HUES6 (cell line): ENCODE measurements around the gene HDAC4.
"Not testable (repeated sequence)": the region's sequence is repeated elsewhere in the genome, so short reads cannot be mapped to it uniquely, and the experiment has no call there.

Experiments used
- H3K27ac ChIP-seq: 2 replicates; pipeline ENCODE4 v1.7.0; 2013; ENCODE audit warnings: low read depth, mild to moderate bottlenecking, low read length, inconsistent platforms
- H3K27me3 ChIP-seq: 2 replicates; pipeline ENCODE4 v1.6.1; 2013; ENCODE audit warnings: low read length; ENCODE audit not compliant: control insufficient read depth, insufficient read depth
- H3K36me3 ChIP-seq: 2 replicates; pipeline ENCODE4 v1.6.1; 2013; ENCODE audit warnings: low read length; ENCODE audit not compliant: control insufficient read depth, insufficient read depth
- H3K4me1 ChIP-seq: 2 replicates; pipeline ENCODE4 v1.6.1; 2013; ENCODE audit warnings: low read length; ENCODE audit not compliant: control insufficient read depth, insufficient read depth
- H3K4me3 ChIP-seq: 2 replicates; pipeline ENCODE4 v1.5.1; 2013; ENCODE audit warnings: low read depth, low read length
- H3K9ac ChIP-seq: one replicate; pipeline ENCODE4 v1.6.1; 2013; ENCODE audit warnings: mild to moderate bottlenecking, low read length
- H3K9me3 ChIP-seq: 2 replicates; pipeline ENCODE4 v1.6.1; 2013; ENCODE audit warnings: low read depth, low read length; ENCODE audit not compliant: control insufficient read depth, insufficient read depth

HDAC4 gene

DNA sequence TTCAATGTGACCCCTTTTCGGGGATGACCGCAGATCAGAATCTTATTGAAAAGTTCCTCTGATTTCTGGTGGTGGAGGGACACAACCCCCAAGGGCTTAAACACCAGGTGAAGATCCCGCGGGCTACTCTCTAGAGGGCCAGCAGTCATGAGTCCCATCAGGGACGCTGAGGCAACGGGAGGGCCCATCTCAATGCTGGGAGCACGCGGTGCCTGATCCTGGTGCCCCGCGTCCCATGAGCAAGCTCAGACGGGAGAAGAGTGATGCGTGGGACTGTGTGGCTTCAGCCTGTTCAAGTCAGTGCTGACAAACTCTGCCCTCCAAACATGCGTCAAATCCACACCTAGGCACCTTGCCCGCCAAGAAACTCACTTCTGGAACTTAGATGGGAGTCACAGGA, 328.0 kb downstream of the HDAC4 start:
- Histone ChIP-seq H3K27ac (no peak overlapping the region), H3K4me3 (no peak overlapping the region), H3K36me3 (peaks cover 28% of the 10 kb centered on the region), H3K4me1 (no peaks in the 10 kb centered on the region), H3K9me3 (no peaks in the 10 kb centered on the region), H3K27me3 (no peaks in the 10 kb centered on the region), H3K9ac (no peak overlapping the region)

- Histone ChIP-seq H3K27me3 (no peaks in the 10 kb centered on the region), H3K4me3 (no peak overlapping the region), H3K27ac (no peak overlapping the region), H3K36me3 (peaks cover 35% of the 10 kb centered on the region), H3K9me3 (no peaks in the 10 kb centered on the region), H3K9ac (no peak overlapping the region), H3K4me1 (no peaks in the 10 kb centered on the region)
These were observed 330.4 kb downstream of the HDAC4 start for GRCh38 chr2:239070466-239070865.

DNA sequence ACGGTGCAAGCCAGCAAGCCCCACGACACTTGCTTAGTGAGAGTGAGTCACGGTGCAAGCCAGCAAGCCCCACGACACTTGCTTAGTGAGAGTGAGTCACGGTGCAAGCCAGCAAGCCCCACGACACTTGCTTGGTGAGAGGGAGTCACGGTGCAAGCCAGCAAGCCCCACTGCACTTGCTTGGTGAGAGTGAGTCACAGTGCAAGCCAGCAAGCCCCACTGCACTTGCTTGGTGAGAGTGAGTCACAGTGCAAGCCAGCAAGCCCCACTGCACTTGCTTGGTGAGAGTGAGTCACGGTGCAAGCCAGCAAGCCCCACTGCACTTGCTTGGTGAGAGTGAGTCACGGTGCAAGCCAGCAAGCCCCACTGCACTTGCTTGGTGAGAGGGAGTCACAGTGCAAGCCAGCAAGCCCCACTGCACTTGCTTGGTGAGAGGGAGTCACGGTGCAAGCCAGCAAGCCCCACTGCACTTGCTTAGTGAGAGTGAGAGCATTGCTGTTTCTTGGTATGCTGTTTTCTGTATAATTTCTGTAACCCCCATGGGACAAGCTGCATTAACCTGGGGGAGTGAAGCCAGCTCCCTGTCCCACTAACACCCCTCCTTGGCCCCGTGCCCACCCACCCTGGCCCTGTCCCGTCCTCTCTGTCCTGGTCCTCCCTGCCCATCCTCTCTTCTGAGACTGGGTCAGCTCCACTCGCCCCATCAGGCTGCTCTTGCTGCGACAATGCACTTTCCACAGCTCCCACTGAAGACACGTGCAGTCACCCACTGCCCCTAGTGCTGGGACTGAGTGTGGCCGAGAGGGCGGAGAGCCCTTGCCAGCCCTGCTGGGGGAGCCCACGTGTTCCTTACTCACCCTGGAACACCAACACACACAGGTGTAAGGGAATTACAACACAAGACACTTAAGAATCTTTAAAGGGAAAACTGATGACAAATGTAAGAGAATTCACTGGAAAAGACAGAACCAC, 331.2 kb downstream of the HDAC4 start:
- H3K27me3 ChIP-seq, H3K9ac ChIP-seq, H3K4me3 ChIP-seq, H3K9me3 ChIP-seq, H3K4me1 ChIP-seq, H3K27ac ChIP-seq: not testable (repeated sequence)
- H3K36me3 ChIP-seq: peaks cover 33% of the 10 kb centered on the region

GRCh38 chr2:239068411-239068810, 332.4 kb downstream of the HDAC4 start:
- no peak overlapping the region for H3K9ac ChIP-seq

DNA sequence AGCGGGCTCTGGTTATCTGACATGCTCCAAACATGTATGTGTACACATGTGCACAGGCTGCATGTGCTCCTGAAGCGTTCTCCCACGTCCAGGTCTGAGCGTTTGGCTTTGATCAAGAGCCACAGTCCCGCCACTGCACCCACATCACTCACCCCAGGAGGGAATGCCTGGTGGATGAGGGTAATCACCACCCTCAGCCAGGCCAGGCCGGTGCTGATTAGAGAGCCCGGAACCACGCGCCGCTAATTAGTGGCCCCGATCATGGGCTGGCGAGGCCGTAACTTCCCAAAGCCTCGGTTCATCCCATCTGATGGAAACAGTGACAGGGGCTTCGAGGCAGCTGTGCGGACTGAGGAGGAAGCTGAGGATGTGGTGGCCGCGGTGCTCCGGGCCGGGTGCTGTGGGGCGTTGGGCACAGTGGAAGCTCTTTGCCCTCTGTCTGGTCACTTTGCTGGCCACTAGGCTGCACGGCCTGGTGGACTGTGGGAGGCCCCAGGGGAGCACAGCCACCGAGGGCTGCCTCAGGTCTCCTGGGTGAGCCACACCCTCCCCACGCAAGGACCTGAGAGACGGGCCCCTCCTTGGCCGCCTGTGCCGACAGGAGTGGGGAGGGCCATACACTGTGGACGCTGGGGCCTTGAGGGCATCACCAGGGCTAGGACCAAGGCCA, 333.5 kb downstream of the HDAC4 start:
- H3K4me1 ChIP-seq: no peaks in the 10 kb centered on the region
- H3K4me3 ChIP-seq: no peak overlapping the region
- no peaks in the 10 kb centered on the region for H3K9me3 ChIP-seq
- H3K27ac ChIP-seq: no peak overlapping the region
- peaks cover 24% of the 10 kb centered on the region for H3K36me3 ChIP-seq
- H3K9ac ChIP-seq: no peak overlapping the region
- H3K27me3 ChIP-seq: no peaks in the 10 kb centered on the region

More at GRCh38 chr2:239068411-239068810, 332.4 kb downstream of the HDAC4 start:
- peaks cover 30% of the 10 kb centered on the region for H3K36me3 ChIP-seq
- no peaks in the 10 kb centered on the region for H3K27me3 ChIP-seq
- H3K4me1 ChIP-seq: no peaks in the 10 kb centered on the region
- H3K4me3 ChIP-seq: no peak overlapping the region
- no peak overlapping the region for H3K27ac ChIP-seq
- H3K9me3 ChIP-seq: no peaks in the 10 kb centered on the region

DNA sequence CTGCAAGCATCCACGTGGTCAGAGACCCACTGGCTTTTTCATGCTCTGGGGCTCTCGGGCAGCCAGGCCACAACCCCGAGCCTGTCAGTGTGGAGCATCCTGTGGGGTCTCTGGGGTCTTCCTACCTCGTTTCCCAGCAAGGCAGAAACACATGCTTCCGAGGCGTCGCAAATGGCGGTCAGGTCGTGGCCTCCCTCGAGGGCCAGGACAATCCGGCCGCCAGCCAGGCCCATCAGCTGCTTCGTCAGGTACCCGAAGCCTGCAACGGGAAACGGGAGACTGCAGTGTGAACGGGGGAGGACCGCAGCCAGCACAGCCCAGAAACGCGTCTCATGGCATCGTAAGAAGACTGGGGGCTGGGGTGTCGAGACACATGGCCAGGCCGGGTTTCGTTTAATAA, 334.2 kb downstream of the HDAC4 start:
- no peak overlapping the region for H3K27ac ChIP-seq
- no peaks in the 10 kb centered on the region for H3K9me3 ChIP-seq
- no peak overlapping the region for H3K9ac ChIP-seq
- H3K27me3 ChIP-seq: no peaks in the 10 kb centered on the region
- no peaks in the 10 kb centered on the region for H3K4me1 ChIP-seq
- peaks cover 20% of the 10 kb centered on the region for H3K36me3 ChIP-seq
- H3K4me3 ChIP-seq: no peak overlapping the region

DNA sequence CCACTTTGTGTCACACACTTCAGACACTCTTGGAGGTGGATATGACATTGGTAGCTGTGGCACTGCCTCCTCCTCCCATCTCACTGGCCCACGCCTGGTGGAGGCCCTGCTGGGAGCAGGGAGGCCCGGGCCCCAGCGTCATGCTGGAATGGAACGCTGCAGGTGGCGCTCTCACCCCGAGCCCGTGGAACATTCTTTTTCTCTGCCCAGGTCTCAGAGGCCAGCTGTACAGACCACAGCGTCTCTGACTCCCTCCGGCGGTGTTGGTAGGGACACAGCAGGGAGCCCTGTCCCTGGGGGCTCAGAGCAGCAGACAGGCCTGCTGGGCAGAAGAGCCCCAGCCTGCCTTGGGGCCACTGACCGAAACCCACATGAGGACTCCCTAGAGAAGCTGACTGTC, 334.9 kb downstream of the HDAC4 start:
- H3K4me1 ChIP-seq: no peaks in the 10 kb centered on the region
- H3K9me3 ChIP-seq: no peaks in the 10 kb centered on the region
- no peak overlapping the region for H3K27ac ChIP-seq
- no peak overlapping the region for H3K9ac ChIP-seq
- H3K36me3 ChIP-seq: peaks cover 22% of the 10 kb centered on the region
- H3K4me3 ChIP-seq: no peak overlapping the region
- no peaks in the 10 kb centered on the region for H3K27me3 ChIP-seq

DNA sequence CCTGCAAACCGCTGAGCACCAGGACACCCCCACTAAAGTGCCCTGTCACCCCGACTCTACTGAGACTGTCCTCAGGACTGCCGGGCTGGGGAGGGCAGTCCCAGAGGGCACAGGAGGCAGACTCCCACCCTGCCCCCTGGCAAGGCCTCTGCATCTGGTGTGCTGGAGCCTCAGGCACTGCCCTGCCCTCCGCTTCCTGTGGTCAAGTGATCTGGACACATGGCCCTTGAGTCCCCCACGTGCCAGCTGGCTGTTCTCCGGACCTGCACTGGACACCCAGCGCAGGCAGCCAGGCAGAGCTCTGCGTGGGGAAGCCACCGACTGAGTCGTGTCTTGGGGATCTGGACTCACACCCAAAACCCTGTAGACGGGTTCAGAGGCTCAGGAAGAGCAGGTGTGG, 335.3 kb downstream of the HDAC4 start:
- Histone ChIP-seq H3K27ac (no peak overlapping the region), H3K27me3 (no peaks in the 10 kb centered on the region), H3K36me3 (peaks cover 22% of the 10 kb centered on the region), H3K9ac (no peak overlapping the region), H3K4me1 (no peaks in the 10 kb centered on the region), H3K9me3 (no peaks in the 10 kb centered on the region), H3K4me3 (no peak overlapping the region)

- Histone ChIP-seq H3K9ac (no peak overlapping the region), H3K27me3 (no peaks in the 10 kb centered on the region), H3K9me3 (no peaks in the 10 kb centered on the region), H3K4me1 (no peaks in the 10 kb centered on the region), H3K36me3 (peaks cover 22% of the 10 kb centered on the region), H3K27ac (no peak overlapping the region; the same call in 1 of the 2 replicates), H3K4me3 (no peak overlapping the region)
These were observed 335.9 kb downstream of the HDAC4 start for GRCh38 chr2:239064891-239065290.

GRCh38 chr2:239064253-239064652, 336.6 kb downstream of the HDAC4 start:
- Histone ChIP-seq H3K4me3 (no peak overlapping the region), H3K9ac (no peak overlapping the region), H3K4me1 (no peaks in the 10 kb centered on the region), H3K36me3 (peaks cover 22% of the 10 kb centered on the region), H3K9me3 (no peaks in the 10 kb centered on the region), H3K27ac (no peak overlapping the region), H3K27me3 (no peaks in the 10 kb centered on the region)

DNA sequence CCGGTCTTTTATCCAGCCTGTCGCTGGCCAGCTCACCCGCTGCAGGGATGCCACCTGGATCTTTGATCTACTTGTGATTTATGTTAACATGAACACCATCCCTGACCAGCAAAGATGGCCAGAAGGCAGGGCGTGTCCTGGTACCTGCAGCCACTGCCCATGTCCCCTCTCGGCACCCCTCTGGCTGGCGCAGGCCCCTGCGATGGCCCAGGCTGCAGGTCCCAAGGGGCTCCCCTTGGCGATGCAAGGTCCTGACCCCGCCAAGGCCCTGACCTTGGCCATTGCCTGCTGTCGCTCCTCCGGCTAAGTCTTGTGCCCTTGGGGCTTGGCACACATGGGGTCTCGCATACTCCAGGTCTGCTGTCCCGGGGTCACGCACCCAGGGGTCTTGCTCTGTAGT, 338.1 kb downstream of the HDAC4 start:
- Histone ChIP-seq H3K36me3 (peaks cover 23% of the 10 kb centered on the region), H3K27me3 (no peaks in the 10 kb centered on the region)

More for the DNA sequence above, 338.1 kb downstream of the HDAC4 start:
- no peak overlapping the region for H3K9ac ChIP-seq
- H3K4me3 ChIP-seq: no peak overlapping the region
- H3K27ac ChIP-seq: no peak overlapping the region
- no peaks in the 10 kb centered on the region for H3K4me1 ChIP-seq
- H3K9me3 ChIP-seq: no peaks in the 10 kb centered on the region
